ENCODE data around the gene AFMID.
"Not testable (repeated sequence)": the region's sequence is repeated elsewhere in the genome, so short reads cannot be mapped to it uniquely, and the experiment has no call there.

AFMID gene

DNA sequence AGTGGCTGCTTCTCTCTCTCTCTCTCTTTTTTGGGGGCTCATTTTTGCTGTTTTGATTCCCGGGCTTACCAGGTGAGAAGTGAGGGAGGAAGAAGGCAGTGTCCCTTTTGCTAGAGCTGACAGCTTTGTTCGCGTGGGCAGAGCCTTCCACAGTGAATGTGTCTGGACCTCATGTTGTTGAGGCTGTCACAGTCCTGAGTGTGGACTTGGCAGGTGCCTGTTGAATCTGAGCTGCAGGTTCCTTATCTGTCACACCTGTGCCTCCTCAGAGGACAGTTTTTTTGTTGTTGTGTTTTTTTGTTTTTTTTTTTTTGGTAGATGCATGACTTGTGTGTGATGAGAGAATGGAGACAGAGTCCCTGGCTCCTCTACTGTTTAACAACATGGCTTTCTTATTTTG is 36.6 kb downstream of the AFMID start:
- DNase-seq (ENCODE audit: low spot score), result no peak

DNA sequence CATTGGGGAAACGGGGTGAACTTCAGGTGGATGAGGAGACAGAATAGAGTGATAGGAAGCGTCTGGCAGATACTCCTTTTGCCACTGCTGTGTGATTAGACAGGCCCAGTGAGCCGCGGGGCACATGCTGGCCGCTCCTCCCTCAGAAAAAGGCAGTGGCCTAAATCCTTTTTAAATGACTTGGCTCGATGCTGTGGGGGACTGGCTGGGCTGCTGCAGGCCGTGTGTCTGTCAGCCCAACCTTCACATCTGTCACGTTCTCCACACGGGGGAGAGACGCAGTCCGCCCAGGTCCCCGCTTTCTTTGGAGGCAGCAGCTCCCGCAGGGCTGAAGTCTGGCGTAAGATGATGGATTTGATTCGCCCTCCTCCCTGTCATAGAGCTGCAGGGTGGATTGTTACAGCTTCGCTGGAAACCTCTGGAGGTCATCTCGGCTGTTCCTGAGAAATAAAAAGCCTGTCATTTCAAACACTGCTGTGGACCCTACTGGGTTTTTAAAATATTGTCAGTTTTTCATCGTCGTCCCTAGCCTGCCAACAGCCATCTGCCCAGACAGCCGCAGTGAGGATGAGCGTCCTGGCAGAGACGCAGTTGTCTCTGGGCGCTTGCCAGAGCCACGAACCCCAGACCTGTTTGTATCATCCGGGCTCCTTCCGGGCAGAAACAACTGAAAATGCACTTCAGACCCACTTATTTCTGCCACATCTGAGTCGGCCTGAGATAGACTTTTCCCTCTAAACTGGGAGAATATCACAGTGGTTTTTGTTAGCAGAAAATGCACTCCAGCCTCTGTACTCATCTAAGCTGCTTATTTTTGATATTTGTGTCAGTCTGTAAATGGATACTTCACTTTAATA is 37.3 kb downstream of the AFMID start:
- no peak for DNase-seq (ENCODE audit: low spot score)

DNA sequence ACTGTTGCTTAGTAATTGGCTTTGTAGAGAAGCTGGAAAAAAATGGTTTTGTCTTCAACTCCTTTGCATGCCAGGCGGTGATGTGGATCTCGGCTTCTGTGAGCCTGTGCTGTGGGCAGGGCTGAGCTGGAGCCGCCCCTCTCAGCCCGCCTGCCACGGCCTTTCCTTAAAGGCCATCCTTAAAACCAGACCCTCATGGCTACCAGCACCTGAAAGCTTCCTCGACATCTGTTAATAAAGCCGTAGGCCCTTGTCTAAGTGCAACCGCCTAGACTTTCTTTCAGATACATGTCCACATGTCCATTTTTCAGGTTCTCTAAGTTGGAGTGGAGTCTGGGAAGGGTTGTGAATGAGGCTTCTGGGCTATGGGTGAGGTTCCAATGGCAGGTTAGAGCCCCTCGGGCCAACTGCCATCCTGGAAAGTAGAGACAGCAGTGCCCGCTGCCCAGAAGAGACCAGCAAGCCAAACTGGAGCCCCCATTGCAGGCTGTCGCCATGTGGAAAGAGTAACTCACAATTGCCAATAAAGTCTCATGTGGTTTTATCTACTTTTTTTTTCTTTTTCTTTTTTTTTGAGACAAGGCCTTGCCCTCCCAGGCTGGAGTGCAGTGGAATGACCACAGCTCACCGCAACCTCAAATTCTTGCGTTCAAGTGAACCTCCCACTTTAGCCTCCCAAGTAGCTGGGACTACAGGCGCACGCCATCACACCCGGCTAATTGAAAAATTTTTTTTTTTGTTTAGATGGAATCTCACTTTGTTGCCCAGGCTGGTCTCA is 38.1 kb downstream of the AFMID start:
- DNase-seq (ENCODE audit: low spot score), result no peak

DNA sequence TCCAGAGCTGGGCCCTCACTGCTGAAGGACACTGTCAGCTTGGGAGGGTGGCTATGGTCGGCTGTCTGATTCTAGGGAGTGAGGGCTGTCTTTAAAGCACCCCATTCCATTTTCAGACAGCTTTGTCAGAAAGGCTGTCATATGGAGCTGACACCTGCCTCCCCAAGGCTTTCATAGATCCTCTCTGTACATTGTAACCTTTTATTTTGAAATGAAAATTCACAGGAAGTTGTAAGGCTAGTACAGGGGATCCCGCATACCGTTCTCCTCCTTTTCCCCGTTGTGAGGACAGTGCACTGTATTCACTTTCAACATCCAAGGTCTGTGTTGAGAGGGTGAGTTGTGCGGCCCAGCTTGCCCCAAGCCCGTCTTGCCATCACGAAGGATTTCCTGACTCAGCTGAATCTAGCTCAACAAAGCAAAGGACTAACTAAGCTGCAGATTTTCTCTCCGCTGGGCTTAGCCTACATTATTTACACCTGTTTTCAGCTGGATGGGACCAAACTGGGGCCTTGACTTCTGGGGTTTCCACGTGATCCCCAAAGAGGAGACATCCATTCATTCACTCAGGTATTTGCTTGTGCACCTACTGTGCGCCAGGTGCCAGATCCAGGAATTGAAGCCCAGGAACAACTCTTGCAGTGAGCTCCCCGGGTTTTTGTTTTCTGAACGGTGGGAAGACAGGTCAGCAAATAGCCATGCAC is 39.0 kb downstream of the AFMID start:
- DNase-seq (ENCODE audit: low spot score), result no peak

DNA sequence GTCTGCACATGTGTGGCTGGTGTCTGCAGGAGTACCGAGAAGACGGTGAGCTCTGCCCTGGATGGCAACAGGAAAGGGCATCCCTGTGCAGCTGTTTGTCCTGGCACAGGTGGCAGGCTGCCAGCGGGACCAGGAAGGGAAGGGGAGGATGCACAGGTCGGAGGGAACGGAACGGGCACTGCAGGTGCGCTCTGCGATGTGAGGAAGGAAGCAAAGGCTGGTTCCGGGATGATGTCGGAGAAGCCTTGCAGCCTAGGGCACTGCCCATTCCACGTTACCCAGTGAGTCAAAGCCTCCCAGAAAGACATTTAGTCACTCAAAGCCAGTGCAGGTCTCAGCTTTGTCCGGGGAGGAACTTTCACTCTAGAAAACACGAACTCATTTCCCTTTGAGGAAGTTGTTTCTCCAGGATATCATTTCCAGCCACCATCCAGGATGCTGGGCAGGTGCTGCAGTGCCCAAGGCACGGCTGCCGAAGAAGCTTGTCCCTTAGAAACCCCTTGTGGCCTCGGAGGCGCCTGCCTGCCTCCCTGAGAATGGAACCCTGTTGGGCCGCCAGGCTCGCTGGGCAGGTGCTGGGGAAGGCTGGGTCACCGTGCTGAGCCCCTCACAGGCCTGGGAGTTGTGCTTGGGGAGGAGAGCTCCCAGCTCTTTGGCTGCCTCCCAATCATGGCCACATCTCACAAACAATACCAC is 39.7 kb downstream of the AFMID start:
- DNase-seq (ENCODE audit: low spot score), result no peak

DNA sequence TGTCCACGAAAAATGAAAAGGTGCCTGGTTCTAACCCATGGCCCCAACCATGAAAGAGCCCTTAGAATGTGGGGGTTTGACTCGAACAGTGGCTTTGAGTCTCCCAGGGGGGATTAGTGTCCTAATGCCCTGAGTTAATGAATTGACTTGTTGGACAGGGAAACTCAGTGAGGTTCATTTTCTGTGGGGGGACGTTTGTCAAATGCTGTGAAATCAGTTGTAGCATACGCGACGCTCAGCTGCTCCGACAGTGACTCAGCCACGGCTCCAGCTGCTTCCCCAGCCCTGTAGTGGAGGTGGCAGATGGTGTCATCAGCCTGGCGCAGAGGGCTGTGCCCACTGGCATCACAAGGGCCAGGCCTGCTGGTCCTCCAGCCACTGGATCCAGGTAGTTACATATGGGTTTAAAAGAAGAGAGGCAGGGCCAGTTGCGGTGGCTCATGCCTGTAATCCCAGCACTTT is 40.3 kb downstream of the AFMID start:
- DNase-seq (ENCODE audit: low spot score), result no peak

DNA sequence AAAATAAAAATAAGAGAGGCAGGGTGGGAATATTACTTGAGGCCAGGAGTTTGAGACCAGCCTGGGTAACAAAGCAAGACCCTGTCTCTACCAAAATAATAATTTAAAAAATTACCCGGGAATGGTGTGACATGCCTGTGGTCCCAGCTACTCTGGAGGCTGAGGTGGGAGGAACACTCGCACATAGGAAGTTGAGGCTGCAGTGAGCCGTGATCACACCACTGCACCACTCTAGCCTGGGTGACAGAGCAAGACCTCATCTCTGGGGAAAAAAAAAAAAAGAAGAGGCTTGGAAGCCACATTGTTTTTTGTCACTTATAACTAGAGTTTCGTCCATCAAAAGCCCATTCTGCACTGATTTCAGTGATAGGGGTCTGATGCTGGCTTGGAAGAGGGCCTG is 41.0 kb downstream of the AFMID start:
- no peak for DNase-seq (ENCODE audit: low spot score)

DNA sequence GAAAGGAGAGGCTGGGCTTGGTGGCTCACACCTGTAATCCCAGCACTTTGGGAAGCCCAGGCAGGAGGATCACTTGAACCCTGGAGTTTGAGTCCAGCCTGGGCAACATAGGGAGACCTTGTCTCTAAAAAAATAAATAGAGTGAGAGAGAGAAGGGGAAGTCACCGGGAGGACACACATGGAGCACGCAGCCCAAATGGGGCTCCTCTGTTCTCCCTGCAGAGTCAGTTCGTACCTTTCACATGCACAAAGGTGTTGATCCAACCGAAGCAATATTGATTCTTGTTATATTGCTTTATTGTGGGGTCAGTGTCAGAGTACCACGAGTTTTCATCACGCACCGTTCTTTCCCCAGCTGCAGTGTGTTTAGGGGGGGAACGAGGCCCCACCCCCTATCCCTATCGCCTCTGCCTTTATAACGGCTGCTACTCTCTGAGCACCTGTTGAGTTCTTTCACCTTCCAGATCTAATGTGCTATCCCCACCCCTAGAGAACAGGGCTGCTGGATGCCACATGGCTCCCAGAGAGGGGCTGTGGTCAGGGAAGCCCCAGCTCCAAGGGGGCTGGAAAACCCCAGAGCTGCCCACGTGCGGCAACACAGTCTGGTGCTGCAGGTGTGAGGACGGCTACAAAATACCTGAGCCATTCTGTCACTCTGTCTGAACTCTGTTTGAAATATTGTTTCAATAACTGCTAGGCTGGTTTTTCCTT is 43.2 kb downstream of the AFMID start:
- no peak for DNase-seq (ENCODE audit: low spot score)

DNA sequence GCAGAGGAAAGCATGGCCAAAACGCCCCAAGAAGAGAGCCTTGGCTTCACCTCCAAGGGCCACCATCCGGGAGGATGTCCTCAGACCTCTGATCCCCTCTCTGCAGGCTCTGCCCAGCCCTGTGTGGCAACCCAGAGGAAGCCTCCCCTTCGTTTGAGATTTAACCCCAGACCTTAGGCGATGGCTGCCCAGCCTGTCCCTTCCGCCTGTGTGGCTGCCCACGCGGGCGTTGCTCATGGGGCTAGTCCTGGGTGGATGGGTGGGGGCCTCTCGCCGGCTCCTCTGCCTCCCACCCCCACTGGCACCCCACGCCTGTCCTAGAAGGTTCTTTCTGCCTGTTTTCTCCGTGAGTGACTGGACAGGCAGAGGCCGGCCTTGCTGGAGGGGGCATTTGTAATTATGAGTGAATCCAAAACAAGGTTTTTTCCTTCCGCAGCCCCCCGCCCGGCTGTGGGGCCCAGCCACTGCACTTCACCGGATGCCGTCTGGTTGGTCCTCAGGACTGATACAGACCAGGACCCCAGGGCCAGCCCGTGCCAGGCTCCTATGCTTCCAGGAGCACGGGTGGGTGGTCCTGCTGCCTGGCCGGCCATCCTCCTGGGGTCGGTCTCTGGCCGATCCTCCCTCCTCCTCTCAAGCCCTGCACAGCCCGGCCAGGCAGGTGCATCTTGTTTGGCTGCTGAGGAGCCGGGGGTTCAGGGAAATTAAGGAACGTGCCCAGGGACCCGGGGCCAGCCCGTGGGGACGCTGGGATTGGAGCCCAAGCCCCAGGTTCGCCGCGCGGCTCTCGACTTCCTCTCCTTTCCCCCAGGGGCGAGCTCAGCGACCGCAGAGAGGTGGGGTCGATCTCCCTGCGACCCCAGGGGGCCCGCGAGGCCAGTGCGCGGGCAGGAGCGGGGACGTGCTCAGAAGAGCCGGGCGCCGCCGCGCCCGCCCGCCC is 44.1 kb downstream of the AFMID start, which contains the start of gene TMEM235:
TMEM235 (plus strand) TSS at position 636 of the 940 bp plus-strand sequence. CDS start 393 bp downstream, outside the sequence.
- DNase-seq (ENCODE audit: low spot score), result no peak

DNA sequence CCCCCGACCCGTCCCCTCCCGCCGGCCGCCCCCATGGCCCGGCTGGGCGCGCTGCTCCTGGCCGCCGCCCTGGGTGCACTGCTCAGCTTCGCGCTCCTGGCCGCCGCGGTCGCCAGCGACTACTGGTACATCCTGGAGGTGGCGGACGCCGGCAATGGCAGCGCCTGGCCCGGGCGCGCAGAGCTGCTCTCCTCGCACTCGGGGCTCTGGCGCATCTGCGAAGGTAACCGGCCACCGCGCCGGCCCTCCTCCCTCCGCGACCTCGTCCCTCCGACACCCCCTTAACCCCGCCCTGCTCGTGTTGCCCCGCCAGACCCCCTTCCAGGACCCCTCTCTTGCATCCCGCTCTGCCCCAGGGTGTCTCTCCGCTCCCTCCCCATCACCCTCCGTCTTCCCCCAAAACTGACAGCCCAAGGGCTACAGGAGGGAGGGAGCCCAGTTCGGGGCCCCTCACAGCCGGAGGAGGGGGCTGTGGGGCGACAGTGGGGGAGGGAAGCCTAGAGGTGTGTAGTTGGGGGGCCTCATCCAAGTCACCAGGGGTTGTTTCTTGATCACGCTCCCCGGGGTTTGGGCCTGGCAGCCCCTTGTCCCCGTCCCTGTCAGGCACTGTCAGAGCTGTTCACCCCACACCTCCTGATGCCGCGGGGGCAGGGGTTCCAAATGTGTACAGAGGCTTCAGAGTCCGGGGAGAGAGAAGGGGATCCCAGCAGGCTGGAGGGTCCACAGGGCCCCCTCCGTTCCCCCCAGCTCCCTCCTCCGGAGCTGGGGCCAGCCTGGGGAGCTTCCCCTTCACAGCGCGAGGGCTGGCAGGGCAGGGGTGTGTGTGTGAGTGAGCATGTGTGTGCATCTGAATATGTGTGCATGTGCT is 45.1 kb downstream of the AFMID start:
- peak; percentile 47 for DNase-seq (ENCODE audit: low spot score)

DNA sequence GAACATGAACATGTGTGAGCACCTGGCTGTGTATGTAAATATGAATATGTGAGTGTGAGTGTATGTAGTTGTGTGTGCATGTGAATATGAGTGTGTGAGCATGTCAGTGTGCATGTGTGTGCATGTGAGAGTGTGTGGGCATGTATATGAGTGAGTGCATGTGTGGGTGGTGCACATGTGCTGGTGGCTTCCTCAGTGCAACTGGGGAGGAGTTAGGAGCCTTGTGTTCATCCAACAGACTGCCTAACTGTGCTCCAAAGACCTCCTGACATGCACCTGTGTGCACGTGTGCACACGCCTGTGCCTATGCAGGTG is 45.7 kb downstream of the AFMID start:
- DNase-seq (ENCODE audit: low spot score), result no peak

DNA sequence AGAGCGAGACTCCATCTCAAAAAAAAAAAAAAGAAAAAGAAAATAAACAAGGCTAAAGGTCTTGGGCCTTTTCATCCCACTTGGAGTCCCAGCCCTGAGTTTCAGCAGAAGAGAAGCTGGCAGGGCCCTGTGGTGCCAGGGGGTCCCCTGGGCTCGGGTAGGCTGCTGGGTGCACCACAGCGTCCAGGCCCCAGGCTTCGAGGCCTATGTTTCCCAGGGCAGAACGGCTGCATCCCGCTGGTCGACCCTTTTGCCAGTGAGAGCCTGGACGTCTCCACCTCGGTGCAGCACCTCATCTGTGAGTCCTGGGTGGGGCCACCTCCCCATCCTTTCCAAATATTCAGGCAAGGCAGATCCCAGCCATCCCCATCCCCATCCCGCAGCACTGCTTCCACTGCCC is 46.5 kb downstream of the AFMID start:
- DNase-seq (ENCODE audit: low spot score), result no peak

DNA sequence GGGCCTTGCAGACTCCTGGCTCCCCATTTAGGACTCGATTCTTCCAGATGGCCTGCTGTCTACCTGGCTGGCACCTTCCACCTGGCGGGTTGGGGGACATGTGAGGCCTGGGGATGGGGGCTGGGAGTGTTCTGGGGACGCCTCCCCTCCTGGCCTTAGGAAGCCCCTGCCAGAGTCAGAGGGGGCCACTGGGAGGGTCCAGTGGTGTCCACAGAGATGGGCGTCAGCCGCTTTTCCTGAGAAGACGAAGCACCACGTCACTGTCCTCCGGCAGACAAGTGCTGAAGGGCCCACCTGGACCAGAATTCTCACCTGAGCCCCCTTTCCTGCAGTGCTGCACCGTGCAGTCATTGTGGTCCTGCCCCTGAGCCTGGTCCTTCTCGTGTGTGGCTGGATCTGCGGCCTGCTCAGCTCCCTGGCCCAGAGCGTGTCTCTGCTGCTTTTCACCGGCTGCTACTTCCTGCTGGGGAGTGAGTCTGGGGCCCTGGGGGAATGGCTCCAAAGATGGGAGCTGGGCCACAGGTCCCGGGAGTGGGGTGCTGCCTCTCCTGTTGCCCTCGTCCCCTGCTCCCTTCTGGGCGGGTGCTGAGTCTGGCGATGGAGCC is 47.2 kb downstream of the AFMID start:
- no peak for DNase-seq (ENCODE audit: low spot score)

DNA sequence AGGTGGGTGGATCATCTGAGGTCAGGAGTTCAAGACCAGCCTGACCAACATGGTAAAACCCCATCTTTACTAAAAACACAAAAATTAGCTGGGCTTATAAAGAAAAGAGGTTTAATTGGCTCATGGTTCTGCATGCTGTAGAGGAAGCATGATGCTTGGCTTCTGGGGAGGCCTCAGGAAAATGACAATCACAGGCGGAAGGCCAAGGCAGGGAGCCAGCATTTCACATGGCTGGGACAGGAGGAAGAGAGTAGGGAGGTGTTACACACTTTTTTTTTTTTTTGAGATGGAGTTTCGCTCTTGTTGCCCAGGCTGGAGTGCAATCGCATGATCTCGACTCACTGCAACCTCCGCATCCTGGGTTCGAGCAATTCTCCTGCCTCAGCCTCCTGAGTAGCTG is 47.9 kb downstream of the AFMID start:
- not testable (repeated sequence) for DNase-seq (ENCODE audit: low spot score)

DNA sequence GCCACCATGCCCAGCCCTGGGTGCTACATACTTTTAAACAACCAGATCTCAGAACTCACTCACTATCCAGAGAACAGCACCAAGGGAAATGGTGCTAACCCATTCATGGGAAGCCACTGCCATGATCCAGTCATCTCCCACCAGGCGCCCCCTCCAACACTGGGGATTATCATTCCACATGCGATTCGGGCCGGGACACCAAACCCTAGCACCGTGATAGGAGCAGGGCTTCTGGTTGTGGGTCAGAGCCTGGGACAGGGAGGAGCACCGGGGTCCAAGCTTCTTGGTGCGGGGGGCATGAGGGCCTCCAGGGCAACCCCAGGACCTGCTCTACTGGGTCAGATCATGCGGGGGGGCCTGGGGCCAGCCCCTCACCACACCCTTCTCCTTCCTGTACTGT is 48.7 kb downstream of the AFMID start:
- no peak for DNase-seq (ENCODE audit: low spot score)

DNA sequence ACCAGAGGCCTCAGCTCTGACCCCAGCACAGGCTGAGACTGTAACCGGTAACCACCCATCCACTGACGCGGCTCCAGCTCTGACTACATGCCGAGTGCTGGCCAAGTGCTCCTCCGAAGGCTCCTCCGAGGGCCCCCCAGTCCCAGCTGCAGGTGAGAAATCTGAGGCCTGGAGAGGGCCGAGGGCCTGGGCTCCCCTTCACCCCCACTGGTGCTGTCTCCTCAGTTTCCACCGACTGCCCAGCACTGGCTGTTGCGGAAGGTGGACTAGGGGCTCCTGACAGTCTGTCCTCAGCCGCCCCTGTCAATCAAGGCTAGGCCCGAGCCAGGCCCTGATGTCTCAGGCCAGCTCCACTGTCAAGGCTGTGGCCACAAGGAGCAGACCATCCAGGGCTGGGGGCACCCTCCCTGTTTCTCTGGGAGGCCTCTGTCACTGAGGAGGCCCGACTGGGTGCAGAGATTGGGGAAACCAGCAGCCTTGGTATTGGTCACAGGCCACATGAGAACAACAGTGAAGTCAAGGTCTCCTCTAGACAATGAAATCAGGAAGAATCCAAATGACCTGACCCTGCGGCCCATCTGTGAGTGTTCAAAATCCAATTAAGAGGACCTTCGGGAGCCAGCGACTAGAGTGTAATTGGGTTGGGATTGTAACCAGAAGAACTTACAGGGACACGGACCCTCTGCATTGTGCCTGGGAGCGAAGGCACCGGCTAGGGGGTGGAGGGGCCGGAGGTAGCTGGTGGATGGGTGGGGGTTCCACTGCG is 49.4 kb downstream of the AFMID start:
- no peak for DNase-seq (ENCODE audit: low spot score)

DNA sequence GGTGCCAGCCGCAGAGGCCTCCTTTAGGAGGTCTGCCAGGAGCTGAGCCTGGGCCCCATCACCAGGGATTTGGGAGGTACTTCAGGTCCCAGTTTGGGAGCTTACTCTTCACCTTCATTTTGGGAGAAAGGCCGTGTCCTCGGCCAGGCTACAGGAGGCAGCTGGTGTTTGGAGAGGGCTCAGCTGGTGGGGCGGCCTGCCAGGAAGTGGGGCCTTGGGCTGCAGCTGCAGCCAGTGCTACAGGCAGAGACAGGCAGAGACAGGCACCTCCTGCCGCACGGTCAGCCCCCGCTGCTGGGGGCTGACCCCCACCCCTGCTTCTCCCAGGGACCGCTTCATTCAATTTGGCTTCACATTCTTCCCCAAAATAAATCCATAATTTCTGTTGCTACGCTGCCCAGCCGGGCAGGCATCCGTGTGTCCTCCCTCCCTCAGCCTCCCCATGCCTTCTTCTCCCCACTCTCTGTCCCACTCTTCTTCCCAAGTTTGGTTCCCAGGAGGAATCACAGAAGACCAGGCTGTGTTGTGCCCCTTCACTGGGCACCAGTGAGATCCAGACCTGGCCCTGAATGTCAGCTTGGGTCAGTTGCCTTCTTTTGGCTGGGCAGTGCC is 50.3 kb downstream of the AFMID start:
- no peak for DNase-seq (ENCODE audit: low spot score)

Measured in germinal center (tissue), 1 donor.